Activated CD4-positive, CD25-positive, alpha-beta regulatory T cell treated with anti-CD3 and anti-CD28 coated beads, Interleukin-2, amount 50 U/mL, for 72 hours (primary cell): ENCODE measurements around the gene ARHGAP26.

Experiments
- DNase-seq: peaks from one replicate; pipeline ENCODE4 v3.0.0; 2021

The ARHGAP26 gene

DNA sequence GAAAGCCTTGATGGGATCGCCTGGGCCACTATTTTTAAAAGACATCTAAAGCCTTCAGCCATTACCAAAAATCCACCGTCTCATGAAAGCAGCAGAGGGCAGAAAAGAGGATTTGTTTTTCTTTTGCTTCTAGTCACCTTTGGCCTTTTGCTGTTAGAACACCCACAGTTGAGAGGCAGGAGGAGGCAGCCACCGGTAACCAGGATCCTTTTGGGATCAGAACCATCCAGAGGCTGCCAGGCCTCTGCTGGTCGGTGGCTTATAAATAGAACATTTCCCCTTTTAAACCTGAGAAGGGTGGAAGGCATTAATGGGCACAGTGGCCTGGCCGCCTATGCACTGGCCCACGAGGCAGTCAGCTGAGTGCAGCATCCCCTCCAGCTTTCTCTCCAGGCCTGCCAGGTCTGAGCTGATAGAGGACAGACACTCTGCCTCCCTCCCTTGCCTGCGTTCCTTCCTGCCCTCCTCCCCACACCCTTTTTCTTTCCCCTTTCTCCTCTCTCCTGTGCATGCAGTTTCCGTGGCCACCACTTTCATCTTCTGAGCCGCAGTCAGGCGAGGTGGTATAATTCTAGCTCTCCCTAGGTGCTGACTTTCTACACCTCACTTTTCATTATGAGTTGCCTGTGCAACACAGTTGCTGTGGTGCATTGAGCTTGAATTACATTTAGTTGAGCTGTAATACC is 253.4 kb downstream of the ARHGAP26 start:
- no peak for DNase-seq

DNA sequence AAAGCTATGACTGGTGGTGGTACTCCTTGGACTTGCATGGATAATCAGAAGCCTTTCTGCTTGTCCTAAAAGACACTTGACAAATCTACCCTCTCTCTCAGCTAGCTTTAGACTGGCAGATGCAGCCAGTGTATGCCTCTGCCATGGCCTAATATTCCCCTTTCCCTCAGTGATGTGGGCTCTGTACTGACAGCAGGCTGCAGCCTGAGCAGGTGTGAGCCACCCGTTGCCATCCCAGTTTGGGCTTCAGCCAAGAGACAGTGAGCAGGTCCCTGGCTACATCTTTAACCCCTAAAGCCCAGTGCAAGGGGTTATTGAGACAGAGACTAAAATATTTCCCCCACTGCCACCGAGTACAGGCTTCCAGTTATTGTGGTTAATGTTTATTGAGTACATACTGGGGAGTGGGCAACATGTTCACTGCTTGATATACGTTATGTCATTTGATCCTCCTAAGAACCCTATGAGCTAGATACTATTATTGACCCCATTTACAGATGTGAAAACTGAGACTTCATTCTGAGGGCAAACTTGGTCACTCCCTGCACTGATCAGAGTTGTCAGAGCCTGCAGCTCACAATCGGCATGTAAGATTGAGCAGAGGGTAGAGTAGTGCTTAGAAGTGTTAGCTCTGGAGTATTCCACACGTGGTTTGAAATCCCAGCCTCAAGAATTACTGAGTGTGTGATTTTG is 254.2 kb downstream of the ARHGAP26 start:
- DNase-seq = no peak

DNA sequence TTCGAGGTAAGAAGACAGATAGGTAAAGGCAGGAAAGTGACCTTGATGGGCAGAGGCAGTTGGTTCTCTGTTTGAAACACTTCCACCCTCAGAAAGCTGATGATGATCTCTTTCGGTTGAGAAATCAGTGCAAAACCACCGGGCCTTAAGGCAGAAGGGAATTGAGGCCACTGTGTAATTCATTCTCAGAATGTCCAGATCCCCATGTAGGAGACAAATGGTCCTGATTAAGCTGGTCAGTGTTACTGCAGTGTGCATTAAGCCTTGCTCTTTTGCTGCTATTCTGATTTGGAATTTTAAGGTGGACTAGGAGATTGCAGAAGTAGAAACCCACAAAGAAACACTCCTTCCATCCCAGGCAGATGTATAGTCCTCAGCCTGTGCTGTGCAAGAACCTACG is 255.2 kb downstream of the ARHGAP26 start:
- no peak for DNase-seq

DNA sequence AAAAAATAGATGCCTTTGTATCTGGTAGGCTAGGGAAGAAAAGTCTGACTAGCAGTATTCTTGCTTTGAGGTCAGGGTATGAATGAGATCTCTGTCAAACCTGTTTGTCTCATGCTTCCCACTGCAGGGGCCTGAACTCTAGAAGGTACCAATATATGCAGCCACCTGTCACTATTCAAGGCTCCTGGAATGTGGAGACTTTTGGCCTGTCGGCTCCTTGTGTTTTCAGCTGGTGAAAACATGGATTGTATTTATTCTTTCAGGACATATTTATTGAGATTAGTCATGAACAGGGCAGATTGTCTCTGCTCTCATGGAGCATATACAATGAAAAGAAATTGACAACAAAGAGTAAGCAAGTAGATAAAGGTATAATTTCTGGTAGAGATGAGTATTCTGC is 255.8 kb downstream of the ARHGAP26 start:
- DNase-seq = no peak

GRCh38 chr5:143026380-143026779 is 256.2 kb downstream of the ARHGAP26 start:
- no peak for DNase-seq

DNA sequence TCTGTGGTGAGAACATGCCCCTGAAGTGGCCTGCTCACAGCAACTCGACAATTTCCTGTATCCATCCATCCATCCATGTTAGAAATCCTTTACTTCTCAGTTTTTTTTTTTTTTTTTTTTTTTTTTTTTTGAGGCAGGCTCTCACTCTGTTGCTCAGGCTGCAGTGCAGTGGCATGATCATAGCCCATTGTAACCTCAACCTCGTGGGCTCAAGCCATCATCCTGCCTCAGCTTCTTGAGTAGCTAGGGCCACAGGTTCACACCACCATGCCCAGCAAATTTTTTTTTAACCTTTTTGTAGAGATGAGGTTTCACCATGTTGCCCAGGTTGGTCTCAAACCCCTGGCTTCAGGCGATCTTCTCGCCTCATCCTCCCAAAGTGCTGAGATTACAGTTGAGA is 259.1 kb downstream of the ARHGAP26 start:
- no peak for DNase-seq

- no peak for DNase-seq
Observed at GRCh38 chr5:143030349-143030748, 260.2 kb downstream of the ARHGAP26 start.

DNA sequence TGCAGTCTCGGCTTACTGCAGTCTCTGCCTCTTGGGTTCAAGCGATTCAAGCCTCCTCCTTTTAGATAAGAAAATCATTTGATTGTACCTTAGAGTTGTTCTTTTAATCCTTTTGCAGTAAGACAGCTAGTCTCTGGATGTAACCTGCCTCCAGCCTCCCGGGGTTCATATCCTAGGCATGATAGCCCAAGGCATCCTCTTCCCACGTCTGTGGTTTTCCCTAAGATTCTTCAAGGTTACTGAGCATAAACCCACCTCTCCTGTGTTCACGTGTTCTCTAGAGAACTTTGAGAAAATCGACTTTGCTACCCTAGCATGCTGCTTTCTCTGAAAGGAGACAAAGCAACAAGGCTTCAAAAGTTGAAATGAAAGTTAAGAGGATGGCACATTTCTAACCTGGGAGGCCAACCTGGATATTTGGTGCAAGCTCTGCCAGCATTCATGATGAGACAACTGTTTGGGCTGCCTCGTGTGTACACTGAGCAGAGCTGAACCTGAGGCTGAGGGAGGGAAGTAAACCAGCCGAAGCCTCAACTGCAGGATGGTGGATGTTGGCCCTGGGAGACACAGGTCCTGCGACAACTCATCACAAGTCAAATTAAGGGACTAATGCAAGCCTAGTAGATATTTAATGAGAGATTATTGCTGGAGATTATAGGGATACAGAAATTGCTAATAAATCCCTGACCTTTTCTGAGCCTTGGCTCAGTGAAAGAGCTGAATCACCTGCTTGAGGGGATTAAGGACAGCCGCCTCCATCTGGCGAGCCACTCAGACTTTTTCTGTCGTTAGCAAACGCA is 261.8 kb downstream of the ARHGAP26 start:
- no peak for DNase-seq

GRCh38 chr5:143032581-143032836 is 262.3 kb downstream of the ARHGAP26 start:
- no peak for DNase-seq

- DNase-seq = no peak
Observed at GRCh38 chr5:143033535-143034250, 263.5 kb downstream of the ARHGAP26 start.

- DNase-seq = no peak
Observed at GRCh38 chr5:143036146-143036927, 266.2 kb downstream of the ARHGAP26 start.

DNA sequence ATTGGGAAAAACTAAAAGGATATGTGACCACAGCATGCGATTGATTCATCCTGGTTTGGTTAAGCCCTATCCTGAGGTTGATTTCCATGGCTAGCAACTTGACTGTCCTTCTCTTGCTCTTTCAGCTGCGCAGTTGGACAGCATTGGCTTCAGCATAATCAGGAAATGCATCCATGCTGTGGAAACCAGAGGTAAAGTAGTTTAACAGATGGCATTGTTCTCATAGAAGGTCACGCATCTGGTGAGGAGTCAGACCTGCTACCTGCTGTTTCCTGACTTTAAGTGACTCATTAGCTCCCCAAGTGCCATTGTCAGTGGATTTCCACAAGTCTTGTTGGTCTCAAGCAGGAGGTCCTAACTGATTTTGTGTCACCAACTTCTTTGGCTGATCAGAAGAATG is 266.9 kb downstream of the ARHGAP26 start:
- no peak for DNase-seq

GRCh38 chr5:143037708-143038107 is 267.5 kb downstream of the ARHGAP26 start:
- no peak for DNase-seq

- no peak for DNase-seq
Observed at GRCh38 chr5:143040622-143041021, 270.4 kb downstream of the ARHGAP26 start.

DNA sequence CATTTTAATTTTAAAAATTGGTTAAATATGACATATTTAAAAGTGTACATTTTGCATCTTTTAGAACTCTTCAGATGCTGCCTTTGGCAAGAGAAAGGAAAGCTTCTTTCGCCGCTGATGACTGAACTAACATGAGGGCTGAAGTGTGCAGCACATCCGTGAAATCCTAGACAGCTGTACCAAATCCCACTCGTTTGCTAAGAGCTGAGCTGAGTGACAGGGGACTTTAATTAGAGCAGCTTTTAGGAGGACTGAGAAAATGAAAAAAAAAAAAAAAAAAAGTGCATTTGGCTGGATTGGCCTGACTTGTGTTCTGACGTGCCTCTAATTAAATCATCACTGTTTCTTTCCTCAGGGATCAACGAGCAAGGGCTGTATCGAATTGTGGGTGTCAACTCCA is 271.3 kb downstream of the ARHGAP26 start:
- no peak for DNase-seq

DNA sequence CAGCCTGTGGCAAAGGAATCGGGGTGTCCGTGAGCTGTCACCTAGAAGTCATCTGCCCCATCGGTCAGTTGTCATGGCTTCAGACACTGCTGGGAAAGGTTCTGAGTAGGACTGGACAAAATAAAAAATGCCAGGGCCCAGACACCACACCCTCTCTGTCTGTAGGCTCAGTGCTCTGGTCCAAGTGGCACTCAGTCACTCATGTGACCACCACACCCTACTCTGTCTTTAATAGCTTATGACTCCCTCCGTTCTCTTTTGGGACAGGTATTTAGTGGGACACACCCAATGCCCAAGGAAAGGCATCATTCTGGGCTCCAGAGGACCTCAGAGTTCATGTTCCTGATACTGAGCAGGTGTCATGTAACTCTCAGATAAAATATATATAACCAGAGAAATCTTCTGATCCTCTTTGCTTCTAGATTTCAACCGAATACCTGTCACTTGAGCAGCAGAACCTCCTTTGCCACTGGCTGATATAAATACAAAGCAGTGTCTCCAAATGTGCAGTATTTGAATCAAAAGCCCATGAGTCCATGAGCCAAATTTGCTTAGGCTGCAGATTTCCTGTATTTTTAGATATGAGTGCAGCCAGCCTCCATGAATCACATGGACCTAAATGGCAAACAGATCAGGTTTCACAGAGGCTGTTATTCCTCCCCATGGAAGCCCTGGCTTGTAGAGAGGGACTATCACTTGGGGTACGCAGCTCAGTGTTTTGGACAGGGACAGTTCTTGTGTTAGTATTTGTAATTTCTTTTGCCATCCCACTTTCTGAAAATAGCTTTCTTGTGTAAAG is 272.0 kb downstream of the ARHGAP26 start:
- DNase-seq = no peak

GRCh38 chr5:143044265-143044664 is 274.1 kb downstream of the ARHGAP26 start:
- no peak for DNase-seq

DNA sequence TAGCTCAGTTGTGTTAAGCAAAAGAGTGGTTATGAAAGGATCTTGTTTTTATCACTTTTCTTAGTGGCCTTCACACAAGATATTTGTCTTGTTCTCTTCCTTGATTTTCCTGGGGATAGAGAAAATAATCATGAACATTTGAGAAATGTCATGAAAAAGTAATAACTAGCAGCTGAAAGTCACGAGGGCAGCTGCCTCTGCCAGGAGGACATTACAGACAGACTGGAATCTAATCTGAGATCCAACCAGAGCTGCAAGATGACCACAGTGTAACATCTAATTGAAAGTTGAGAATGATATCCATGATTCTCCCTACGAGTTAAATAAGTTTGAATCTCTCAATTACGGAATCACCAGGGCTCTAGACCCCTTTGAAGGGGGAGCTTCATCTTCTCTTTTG is 274.9 kb downstream of the ARHGAP26 start:
- DNase-seq = no peak

GRCh38 chr5:143046314-143046713 is 276.1 kb downstream of the ARHGAP26 start:
- DNase-seq = no peak

DNA sequence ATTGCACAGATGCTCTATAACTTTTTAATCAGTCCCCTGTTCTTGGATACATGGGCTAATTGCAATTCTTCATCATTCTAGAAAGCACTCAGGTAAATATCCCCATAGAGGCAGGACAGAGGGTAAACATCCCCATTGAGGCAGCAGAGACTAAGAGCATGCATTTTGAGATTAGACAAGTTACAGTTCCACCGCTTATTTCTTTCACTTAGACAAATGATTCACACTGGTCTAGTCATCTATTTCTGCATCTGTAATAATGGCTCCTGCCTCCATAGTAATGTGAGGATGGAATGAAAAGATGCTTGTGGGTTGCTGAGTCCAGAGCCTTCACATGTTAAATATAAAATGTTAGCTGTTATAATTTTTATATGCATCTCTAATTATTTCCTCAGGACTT is 276.9 kb downstream of the ARHGAP26 start:
- DNase-seq = no peak

- no peak for DNase-seq
Observed at GRCh38 chr5:143050183-143050582, 280.0 kb downstream of the ARHGAP26 start.
